Liver (tissue), 9 donors: ENCODE data around the gene RASAL2. TPM values are rescaled to one million over a fixed set of nuclear protein-coding genes. Genes with fewer than 3 reads are reported as not detected.

Experiments used
- DNase-seq: peaks from one replicate; pipeline ENCODE4 v3.0.0-alpha.2; 2017; ENCODE audit warnings: low spot score
- H3K27ac ChIP-seq, 2 donors: one replicate each; pipeline ENCODE4 v1.7.0; 2013; ENCODE audit warnings: inconsistent platforms in 2 of 2, low read length in 2 of 2, control low read depth in 1 of 2, low read depth in 1 of 2, mild to moderate bottlenecking in 1 of 2
- H3K27me3 ChIP-seq, 4 donors: one replicate each; pipeline versions ENCODE4 v1.6.1 to v1.7.0; 2013; ENCODE audit warnings: low read length in 3 of 4, inconsistent platforms in 1 of 4, mild to moderate bottlenecking in 1 of 4, moderate library complexity in 1 of 4; ENCODE audit not compliant: control insufficient read depth in 4 of 4, insufficient read depth in 4 of 4
- H3K36me3 ChIP-seq, 4 donors: one replicate each; pipeline versions ENCODE4 v1.6.1 to v1.7.0; 2013; ENCODE audit warnings: low read length in 3 of 4, mild to moderate bottlenecking in 3 of 4, low read depth in 1 of 4, moderate library complexity in 1 of 4; ENCODE audit not compliant: control insufficient read depth in 4 of 4, insufficient read depth in 3 of 4
- H3K4me1 ChIP-seq, 4 donors: one replicate each; pipeline versions ENCODE4 v1.6.1 to v1.7.0; 2013; ENCODE audit warnings: low read length in 3 of 4, mild to moderate bottlenecking in 3 of 4, moderate library complexity in 1 of 4; ENCODE audit not compliant: control insufficient read depth in 4 of 4, insufficient read depth in 4 of 4
- H3K4me3 ChIP-seq, 3 donors: one replicate each; pipeline versions ENCODE4 v1.6.1 to v1.7.0; 2013; ENCODE audit warnings: low read length in 3 of 3, control low read depth in 1 of 3, low read depth in 1 of 3, mild to moderate bottlenecking in 1 of 3
- H3K9ac ChIP-seq, 2 donors: one replicate each; pipeline ENCODE4 v1.7.0; 2013; ENCODE audit warnings: low read length in 2 of 2, mild to moderate bottlenecking in 2 of 2, moderate library complexity in 2 of 2, control low read depth in 1 of 2, low read depth in 1 of 2
- H3K9me3 ChIP-seq, 4 donors: one replicate each; pipeline versions ENCODE4 v1.6.1 to v1.7.0; 2013; ENCODE audit warnings: low read length in 3 of 4; ENCODE audit not compliant: control insufficient read depth in 4 of 4
- CTCF ChIP-seq: fragments of 150-350 bp; IDR thresholded peaks from 2 replicates; pipeline ENCODE4 v1.5.1; 2017; ENCODE audit warnings: improper control_type of control experiment, low read depth, low read length; ENCODE audit not compliant: missing input control
- EGR1 ChIP-seq, 2 donors: IDR thresholded peaks; 2 replicates each; pipeline ENCODE4 v1.6.1; 2016 to 2018; ENCODE audit warnings: antibody characterized with exemption in 2 of 2, low read depth in 2 of 2
- FOXA1 ChIP-seq: IDR thresholded peaks from 2 replicates; pipeline ENCODE4 v1.6.1; 2016; ENCODE audit warnings: antibody characterized with exemption
- GABPA ChIP-seq, 2 donors: IDR thresholded peaks in 1 of 2; conservative IDR thresholded peaks in 1 of 2; 2 replicates each; pipeline ENCODE4 v1.6.1; 2016; ENCODE audit warnings: antibody characterized with exemption in 2 of 2, mild to moderate bottlenecking in 1 of 2, moderate library complexity in 1 of 2
- HNF4A ChIP-seq, 2 donors: conservative IDR thresholded peaks; 2 replicates each; pipeline ENCODE4 v1.6.1; 2016; ENCODE audit warnings: antibody characterized with exemption in 2 of 2, mild to moderate bottlenecking in 2 of 2
- HNF4G ChIP-seq: IDR thresholded peaks from 2 replicates; pipeline ENCODE4 v1.6.1; 2016; ENCODE audit warnings: antibody characterized with exemption
- JUND ChIP-seq, 2 donors: IDR thresholded peaks; 2 replicates each; pipeline ENCODE4 v1.6.1; 2016; ENCODE audit warnings: antibody characterized with exemption in 2 of 2
- NR2F2 ChIP-seq: IDR thresholded peaks from 2 replicates; pipeline ENCODE4 v1.6.1; 2016; ENCODE audit warnings: antibody characterized with exemption
- RAD21 ChIP-seq, 2 donors: IDR thresholded peaks; 2 replicates each; pipeline ENCODE4 v1.6.1; 2016; ENCODE audit warnings: antibody characterized with exemption in 2 of 2, mild to moderate bottlenecking in 2 of 2
- REST ChIP-seq: IDR thresholded peaks from 2 replicates; pipeline ENCODE4 v1.6.1; 2016; ENCODE audit warnings: antibody characterized with exemption, mild to moderate bottlenecking
- RXRA ChIP-seq, 2 donors: IDR thresholded peaks; 2 replicates each; pipeline ENCODE4 v1.6.1; 2017 to 2018; ENCODE audit warnings: antibody characterized with exemption in 2 of 2, mild to moderate bottlenecking in 1 of 2
- TAF1 ChIP-seq: conservative IDR thresholded peaks from 2 replicates; pipeline ENCODE4 v1.6.1; 2016; ENCODE audit warnings: antibody characterized with exemption, mild to moderate bottlenecking
- YY1 ChIP-seq: IDR thresholded peaks from 2 replicates; pipeline ENCODE4 v1.6.1; 2016; ENCODE audit warnings: antibody characterized with exemption, mild to moderate bottlenecking
- WGBS: extraction: QIAGEN DNeasy Blood & Tissue Kit; methylation state at CpG from one replicate; pipeline ENCODE4 v1.1.7; 2013; 5-methylcytosine and 5-hydroxymethylcytosine counted together
- polyA plus RNA-seq, 2 donors: library from polyadenylated mRNA; stranded (reverse) in 1 of 2; unstranded in 1 of 2; fragments of 200-250 nt in 1 of 2; fragments of >200 nt in 1 of 2; fragmentation: Nextera tagmentation in 1 of 2; extraction: Ambion mirVana in 1 of 2; gene quantifications; one replicate each; pipeline versions ENCODE4 v1.2.1 to v1.2.3, GENCODE V29; 2013 to 2015
- total RNA-seq, 2 donors: library from RNA; depleted of rRNA; stranded (reverse); fragments of >200 nt; gene quantifications; one replicate each; pipeline ENCODE4 v1.2.3, GENCODE V29; 2014
- TF ChIP-seq, protein P1 (sequence below): IDR thresholded peaks from 2 replicates; pipeline ENCODE4 v1.6.1; 2016; ENCODE audit warnings: antibody characterized with exemption
- TF ChIP-seq, protein P2 (sequence below): IDR thresholded peaks from 2 replicates; pipeline ENCODE4 v1.6.1; 2016; ENCODE audit warnings: antibody characterized with exemption
- donor health status: healthy.
- donor health status: healthy.
- donor health status: healthy.
- donor health status: healthy.
- donor health status: healthy.

The RASAL2 gene
- total and polyA plus RNA-seq, 4 donors: 1.8 to 8.1 (median 4.1) TPM

DNA sequence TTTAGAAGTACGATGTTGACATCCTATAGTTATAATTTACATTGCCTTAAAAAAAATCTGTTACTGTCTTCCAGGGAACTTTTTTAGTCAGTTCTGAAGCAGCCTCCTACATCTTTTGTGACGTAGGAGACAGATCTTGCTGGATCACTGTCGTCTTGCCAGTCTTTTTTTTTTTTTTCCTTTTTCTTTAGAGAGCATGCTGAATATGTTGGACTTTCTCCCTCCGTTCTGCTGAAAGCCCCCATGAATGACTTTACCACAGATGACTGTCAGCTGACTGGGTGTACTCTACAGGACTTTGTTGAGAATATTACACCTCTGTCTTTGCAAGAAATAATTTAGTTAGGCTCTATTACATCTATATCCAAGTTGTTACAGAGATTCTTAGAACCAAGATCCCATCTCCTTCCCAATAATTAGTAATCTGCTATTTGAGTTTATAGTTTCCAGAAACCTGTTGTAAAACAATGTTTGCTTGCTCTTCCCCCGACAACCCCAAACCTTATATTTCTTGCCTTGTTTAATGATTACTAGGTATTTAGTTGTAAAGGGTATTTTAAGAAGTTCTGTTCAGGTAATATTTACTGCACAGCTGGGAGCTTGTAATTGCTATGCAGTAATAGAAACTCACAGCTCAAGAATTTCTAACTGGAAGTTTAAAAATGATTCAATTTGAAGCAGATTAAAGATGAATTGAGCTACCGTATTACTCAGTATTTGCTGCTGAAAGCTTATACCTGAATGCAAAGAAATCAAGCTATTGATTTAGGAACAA, 61.8 kb downstream of the RASAL2 start (continued):
- no peak for TF ChIP-seq RAD21 (IDR thresholded peaks at IDR 0.05)
- TF ChIP-seq NR2F2: no peak

DNA sequence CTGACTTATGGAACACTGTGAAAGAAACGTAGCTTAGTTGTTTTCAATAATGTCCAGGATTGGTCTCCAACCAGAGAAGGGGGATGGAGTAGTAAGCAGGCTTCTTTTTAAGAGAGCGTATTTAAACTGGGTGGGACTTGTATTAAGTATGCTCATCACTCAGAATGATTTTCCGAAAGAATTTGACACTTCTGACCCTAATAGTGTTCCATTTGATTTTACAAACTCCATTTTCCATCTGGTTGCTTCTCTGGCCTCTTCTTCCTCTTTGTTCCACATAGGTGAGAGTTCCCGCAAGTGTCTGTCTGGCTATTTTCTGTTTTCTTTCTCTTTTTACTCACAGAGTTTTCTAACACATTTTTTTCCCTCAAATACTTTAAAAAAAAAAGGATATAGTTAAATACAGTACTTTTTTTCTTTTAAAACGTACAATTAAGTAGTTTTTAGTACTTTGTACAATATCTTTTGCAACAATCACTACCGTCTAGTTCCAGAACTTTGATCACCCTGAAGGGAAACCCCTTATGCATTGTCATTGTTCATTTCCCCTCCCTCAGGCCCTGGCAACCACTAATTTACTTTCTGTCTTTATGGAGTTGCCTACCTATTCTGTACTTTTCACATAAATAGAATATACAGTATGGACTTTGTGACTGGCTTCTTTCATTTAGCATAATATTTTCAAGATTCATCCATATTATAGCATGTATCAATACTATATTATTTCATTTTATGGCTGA, 67.0 kb downstream of the RASAL2 start:
- Histone ChIP-seq H3K4me1 (no peaks in the 10 kb centered on the region), H3K27me3 (no peaks in the 10 kb centered on the region), H3K9ac (no peak overlapping the region), H3K4me3 (no peak overlapping the region), H3K36me3 (no peaks in the 10 kb centered on the region), H3K27ac (no peak overlapping the region), H3K9me3 (no peaks in the 10 kb centered on the region)
- no peak for DNase-seq
- 72% methylated on average over 6 of the region's 6 CpGs for WGBS
- TF ChIP-seq RAD21 (IDR thresholded peaks at IDR 0.05) (no peak), GABPA (IDR thresholded peaks at IDR 0.05 in 1 of 2, conservative IDR thresholded peaks at IDR 0.05 in 1 of 2) (no peak), EGR1 (IDR thresholded peaks at IDR 0.05; ENCODE audit: low read depth in 2 of 2) (no peak), TAF1 (no peak), JUND (IDR thresholded peaks at IDR 0.05) (no peak), REST (no peak), HNF4A (conservative IDR thresholded peaks at IDR 0.05) (no peak), CTCF (no peak), YY1 (no peak), RXRA (IDR thresholded peaks at IDR 0.05) (no peak), FOXA1 (no peak), HNF4G (no peak)
- TF ChIP-seq, protein P1, sequence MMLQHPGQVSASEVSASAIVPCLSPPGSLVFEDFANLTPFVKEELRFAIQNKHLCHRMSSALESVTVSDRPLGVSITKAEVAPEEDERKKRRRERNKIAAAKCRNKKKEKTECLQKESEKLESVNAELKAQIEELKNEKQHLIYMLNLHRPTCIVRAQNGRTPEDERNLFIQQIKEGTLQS: no peak
- TF ChIP-seq, protein P2, sequence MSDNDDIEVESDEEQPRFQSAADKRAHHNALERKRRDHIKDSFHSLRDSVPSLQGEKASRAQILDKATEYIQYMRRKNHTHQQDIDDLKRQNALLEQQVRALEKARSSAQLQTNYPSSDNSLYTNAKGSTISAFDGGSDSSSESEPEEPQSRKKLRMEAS: no peak
